GM12892 (cell line): ENCODE data around the gene EPHB2.

Experiments used
- POLR2A ChIP-seq: IDR thresholded peaks from 2 replicates; pipeline ENCODE4 v1.6.1; 2011; ENCODE audit warnings: low read depth, low read length, control low read depth
- POLR2AphosphoS5 ChIP-seq: IDR thresholded peaks from 2 replicates; pipeline ENCODE4 v1.6.1; 2011; ENCODE audit warnings: low read depth, low read length, control low read depth

DNA sequence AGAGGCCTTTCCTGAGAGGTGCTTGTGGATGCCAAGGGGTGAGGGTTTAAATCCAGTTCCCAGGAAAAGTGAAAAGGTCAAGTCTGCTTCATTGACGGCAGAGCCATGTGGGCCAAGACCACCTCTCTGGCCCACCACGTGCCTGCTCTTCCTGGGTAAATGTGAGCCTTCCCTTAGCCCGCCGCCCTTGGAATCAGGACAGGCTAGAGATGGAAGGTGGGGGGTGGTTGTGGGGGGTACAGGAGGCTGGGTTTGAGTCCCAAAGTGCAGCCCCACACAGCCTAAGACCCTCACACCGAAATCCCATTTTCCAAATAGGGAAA lies 104.4 kb downstream of the EPHB2 start:
- TF ChIP-seq POLR2A (no peak), POLR2AphosphoS5 (no peak)
